Erythroblast (primary cell): ENCODE measurements around the gene ITPR1.

ENCODE experiments used
- GATA1 ChIP-seq: IDR thresholded peaks from 2 replicates; pipeline ENCODE4 v1.6.1; 2011; ENCODE audit warnings: low read depth, mild to moderate bottlenecking, control low read depth, low read length, moderate library complexity
- POLR2A ChIP-seq: IDR thresholded peaks from 2 replicates; pipeline ENCODE4 v1.6.1; 2011; ENCODE audit warnings: mild to moderate bottlenecking, low read length

GRCh38 chr3:4883011-4883410 lies 389.9 kb downstream of the ITPR1 start:
- no peak for TF ChIP-seq POLR2A
- no peak for TF ChIP-seq GATA1
